SU-DHL-6 (cell line): ENCODE data around the gene RAB9B.

Source experiments
- H2AFZ ChIP-seq: fragments of 200-600 bp; sonication (generic); 2 replicates; pipeline ENCODE4 v1.6.1; 2014; ENCODE audit warnings: low read depth, mild to moderate bottlenecking, moderate library complexity, mixed read lengths, antibody characterized with exemption, low read length; ENCODE audit not compliant: severe bottlenecking
- H3F3A ChIP-seq: fragments of 200-600 bp; shearing (Covaris generic); 2 replicates; pipeline ENCODE4 v1.6.0; 2016; ENCODE audit warnings: antibody characterized with exemption, mild to moderate bottlenecking; ENCODE audit not compliant: insufficient read depth
- H3K27ac ChIP-seq: fragments of 200-600 bp; sonication (generic); 2 replicates; pipeline ENCODE4 v1.5.1; 2016; ENCODE audit warnings: low read depth, mild to moderate bottlenecking, low read length, moderate library complexity, mixed read lengths
- H3K27me3 ChIP-seq: fragments of 200-600 bp; sonication (generic), shearing (Covaris generic); 2 replicates; pipeline ENCODE4 v1.6.0; 2014; ENCODE audit warnings: mild to moderate bottlenecking, low read length
- H3K36me3 ChIP-seq: fragments of 200-600 bp; sonication (generic); 2 replicates; pipeline ENCODE4 v1.6.1; 2014; ENCODE audit warnings: mild to moderate bottlenecking, low read length, mixed read lengths
- H3K4me2 ChIP-seq: fragments of 300-600, 200-600 bp; shearing (Covaris generic), sonication (generic); 2 replicates; pipeline ENCODE4 v1.6.0; 2014; ENCODE audit warnings: low read length, low read depth, mild to moderate bottlenecking; ENCODE audit not compliant: poor library complexity, severe bottlenecking
- H3K4me3 ChIP-seq: fragments of 200-600 bp; sonication (generic); 2 replicates; pipeline ENCODE4 v1.5.1; 2014; ENCODE audit warnings: antibody characterized with exemption, low read length, mild to moderate bottlenecking, mixed read lengths; ENCODE audit not compliant: insufficient read depth, poor library complexity, severe bottlenecking
- H3K79me2 ChIP-seq: fragments of 200-600 bp; sonication (generic); 2 replicates; pipeline ENCODE4 v1.6.1; 2014; ENCODE audit warnings: mild to moderate bottlenecking, low read length, moderate library complexity; ENCODE audit not compliant: insufficient read depth
- H3K9ac ChIP-seq: fragments of 200-600 bp; sonication (generic); 2 replicates; pipeline ENCODE4 v1.7.0; 2014; ENCODE audit warnings: mild to moderate bottlenecking, low read length
- H3K9me2 ChIP-seq: fragments of 200-600 bp; sonication (generic); replicated peaks from 2 replicates; pipeline ENCODE4 v1.6.1; 2014; ENCODE audit warnings: low read length; ENCODE audit not compliant: insufficient read depth
- H3K9me3 ChIP-seq: fragments of 200-600 bp; sonication (generic); 2 replicates; pipeline ENCODE4 v1.6.1; 2014; ENCODE audit warnings: low read length, mixed read lengths; ENCODE audit not compliant: insufficient read depth
- H4K20me1 ChIP-seq: fragments of 200-600 bp; sonication (generic); 2 replicates; pipeline ENCODE4 v1.6.1; 2014; ENCODE audit warnings: low read depth, mild to moderate bottlenecking, antibody characterized with exemption, low read length, moderate library complexity, mixed read lengths
- EZH2phosphoT487 ChIP-seq: fragments of 200-600 bp; sonication (generic), shearing (Covaris generic); conservative IDR thresholded peaks from 2 replicates; pipeline ENCODE4 v1.6.1; 2018; ENCODE audit warnings: mild to moderate bottlenecking, antibody characterized with exemption, low read length, moderate library complexity, mixed read lengths
- TF ChIP-seq, protein P1 (sequence below): fragments of 200-600 bp; sonication (generic); IDR thresholded peaks from one replicate; pipeline ENCODE4 v1.5.1; 2017; ENCODE audit warnings: antibody characterized with exemption, mild to moderate bottlenecking, low read length, moderate library complexity; ENCODE audit not compliant: insufficient read depth, poor library complexity, severe bottlenecking

The RAB9B gene

DNA sequence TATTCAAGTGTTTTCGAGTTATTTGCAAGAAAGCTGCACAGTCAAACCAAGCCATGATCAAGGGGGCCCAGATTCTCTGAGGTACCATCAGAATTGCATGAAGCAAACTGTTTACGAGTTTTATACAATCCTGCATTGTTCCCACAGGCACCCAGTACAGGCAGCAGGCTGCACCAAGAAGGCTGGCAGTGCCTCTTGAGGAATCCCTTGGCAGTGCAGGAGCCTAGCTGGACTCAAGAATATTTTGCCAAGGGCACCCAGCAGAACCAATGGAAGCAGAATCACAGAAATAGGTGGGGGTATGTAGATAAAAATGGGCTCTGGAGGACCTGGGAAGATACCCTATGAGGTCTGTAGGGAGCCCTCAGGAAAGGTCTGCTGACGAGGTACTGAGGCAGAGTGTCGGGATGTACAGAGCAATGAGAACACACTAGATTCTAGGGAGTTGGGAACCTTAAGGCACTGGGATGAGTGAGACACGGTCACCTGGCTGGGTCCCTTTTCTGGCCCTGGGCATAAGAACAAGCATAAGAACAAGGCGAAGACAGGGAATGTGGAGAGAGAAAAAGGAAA, 57.9 kb downstream of the RAB9B start:
- Histone ChIP-seq H3K36me3 (no peaks in the 10 kb centered on the region), H3F3A (no peaks in the 10 kb centered on the region), H3K27ac (no peak overlapping the region), H3K4me3 (no peak overlapping the region), H3K27me3 (no peaks in the 10 kb centered on the region), H3K9ac (no peak overlapping the region), H3K4me2 (no peak overlapping the region), H3K9me2 (no peaks in the 10 kb centered on the region), H4K20me1 (no peaks in the 10 kb centered on the region), H3K79me2 (no peaks in the 10 kb centered on the region), H3K9me3 (no peaks in the 10 kb centered on the region), H2AFZ (no peak overlapping the region)
- TF ChIP-seq EZH2phosphoT487 = no peak
- TF ChIP-seq, protein P1, sequence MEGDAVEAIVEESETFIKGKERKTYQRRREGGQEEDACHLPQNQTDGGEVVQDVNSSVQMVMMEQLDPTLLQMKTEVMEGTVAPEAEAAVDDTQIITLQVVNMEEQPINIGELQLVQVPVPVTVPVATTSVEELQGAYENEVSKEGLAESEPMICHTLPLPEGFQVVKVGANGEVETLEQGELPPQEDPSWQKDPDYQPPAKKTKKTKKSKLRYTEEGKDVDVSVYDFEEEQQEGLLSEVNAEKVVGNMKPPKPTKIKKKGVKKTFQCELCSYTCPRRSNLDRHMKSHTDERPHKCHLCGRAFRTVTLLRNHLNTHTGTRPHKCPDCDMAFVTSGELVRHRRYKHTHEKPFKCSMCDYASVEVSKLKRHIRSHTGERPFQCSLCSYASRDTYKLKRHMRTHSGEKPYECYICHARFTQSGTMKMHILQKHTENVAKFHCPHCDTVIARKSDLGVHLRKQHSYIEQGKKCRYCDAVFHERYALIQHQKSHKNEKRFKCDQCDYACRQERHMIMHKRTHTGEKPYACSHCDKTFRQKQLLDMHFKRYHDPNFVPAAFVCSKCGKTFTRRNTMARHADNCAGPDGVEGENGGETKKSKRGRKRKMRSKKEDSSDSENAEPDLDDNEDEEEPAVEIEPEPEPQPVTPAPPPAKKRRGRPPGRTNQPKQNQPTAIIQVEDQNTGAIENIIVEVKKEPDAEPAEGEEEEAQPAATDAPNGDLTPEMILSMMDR = no peak

DNA sequence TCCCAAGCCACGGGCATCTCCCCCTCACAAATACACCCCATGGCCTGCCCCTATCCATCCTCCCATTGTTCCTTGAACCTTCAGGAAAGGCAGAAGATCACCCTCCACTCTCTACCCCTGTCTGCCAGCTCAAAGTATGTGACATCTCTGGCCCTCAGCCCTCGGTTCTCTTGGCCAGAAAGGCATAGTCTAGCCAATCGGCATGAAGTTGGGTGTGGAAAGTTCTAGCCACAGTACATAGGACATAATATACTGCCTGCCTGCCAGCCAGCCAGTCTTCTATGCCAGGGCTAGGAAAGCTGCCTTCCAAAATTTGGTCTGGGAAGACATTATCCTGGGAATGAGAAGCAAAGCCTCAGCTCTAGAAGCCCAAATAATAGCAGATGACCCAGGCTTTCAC, 58.6 kb downstream of the RAB9B start:
- H3F3A ChIP-seq = no peaks in the 10 kb centered on the region
- H3K9me3 ChIP-seq = no peaks in the 10 kb centered on the region
- H2AFZ ChIP-seq = no peak overlapping the region
- H3K4me2 ChIP-seq = no peak overlapping the region
- H3K79me2 ChIP-seq = no peaks in the 10 kb centered on the region
- H3K27me3 ChIP-seq = no peaks in the 10 kb centered on the region
- H3K27ac ChIP-seq = no peak overlapping the region
- no peak overlapping the region for H3K9ac ChIP-seq
- no peaks in the 10 kb centered on the region for H3K36me3 ChIP-seq
- TF ChIP-seq EZH2phosphoT487 = no peak
- TF ChIP-seq, protein P1 = no peak
- no peak overlapping the region for H3K4me3 ChIP-seq
- H4K20me1 ChIP-seq = no peaks in the 10 kb centered on the region
- H3K9me2 ChIP-seq = no peaks in the 10 kb centered on the region
